Stimulated activated CD4-positive, alpha-beta T cell treated with anti-CD3 and anti-CD28 coated beads, Interleukin-2, amount 100 ng/mL, for 24 hours (primary cell): ENCODE measurements around the gene SPATA32.
A peak's percentile ranks its signal among the peaks of the same experiment; 100 is the strongest.

Experiments used
- DNase-seq, 2 donors: peaks; one replicate each; pipeline ENCODE4 v3.0.0-alpha.2; 2020

Gene SPATA32

DNA sequence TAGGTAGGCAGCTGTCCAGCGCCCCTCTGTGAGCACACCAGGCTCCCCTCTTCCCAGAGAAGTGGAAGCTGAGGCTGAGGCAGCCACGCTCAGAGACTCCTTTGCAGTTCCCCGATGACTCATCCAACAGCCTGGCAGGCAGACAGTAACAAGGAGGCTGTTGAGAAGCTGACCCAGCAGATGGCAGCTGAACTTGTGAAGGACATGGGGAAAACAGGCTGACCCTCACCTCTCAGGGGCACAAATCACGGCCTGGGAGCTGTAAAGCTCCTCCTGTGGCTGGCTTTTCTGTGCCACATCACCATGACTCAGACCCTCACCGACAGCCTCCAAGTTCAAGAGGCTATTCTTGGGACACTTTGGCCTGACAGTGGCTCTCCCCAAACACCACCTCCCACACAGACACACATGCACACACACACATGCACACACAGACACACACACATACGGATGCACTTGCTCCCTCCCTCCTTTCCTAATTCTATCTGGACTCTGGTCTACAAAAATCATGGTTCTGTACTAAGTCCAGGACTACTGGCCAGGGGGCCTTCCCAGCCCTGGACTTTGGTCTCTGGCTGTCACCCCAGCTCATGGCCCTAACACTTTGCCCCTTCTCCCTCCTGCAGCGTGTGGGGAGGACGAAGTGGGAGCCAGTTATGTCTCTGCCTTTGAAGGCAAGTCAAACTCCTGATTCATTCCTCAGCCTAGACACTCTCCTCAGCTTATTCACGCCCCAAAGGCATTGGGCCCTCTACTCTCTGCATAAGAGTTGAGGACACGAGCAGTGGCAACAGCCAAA lies 31.7 kb upstream of the SPATA32 start:
- DNase-seq = peak in 1 of 2 donors; percentile 36

DNA sequence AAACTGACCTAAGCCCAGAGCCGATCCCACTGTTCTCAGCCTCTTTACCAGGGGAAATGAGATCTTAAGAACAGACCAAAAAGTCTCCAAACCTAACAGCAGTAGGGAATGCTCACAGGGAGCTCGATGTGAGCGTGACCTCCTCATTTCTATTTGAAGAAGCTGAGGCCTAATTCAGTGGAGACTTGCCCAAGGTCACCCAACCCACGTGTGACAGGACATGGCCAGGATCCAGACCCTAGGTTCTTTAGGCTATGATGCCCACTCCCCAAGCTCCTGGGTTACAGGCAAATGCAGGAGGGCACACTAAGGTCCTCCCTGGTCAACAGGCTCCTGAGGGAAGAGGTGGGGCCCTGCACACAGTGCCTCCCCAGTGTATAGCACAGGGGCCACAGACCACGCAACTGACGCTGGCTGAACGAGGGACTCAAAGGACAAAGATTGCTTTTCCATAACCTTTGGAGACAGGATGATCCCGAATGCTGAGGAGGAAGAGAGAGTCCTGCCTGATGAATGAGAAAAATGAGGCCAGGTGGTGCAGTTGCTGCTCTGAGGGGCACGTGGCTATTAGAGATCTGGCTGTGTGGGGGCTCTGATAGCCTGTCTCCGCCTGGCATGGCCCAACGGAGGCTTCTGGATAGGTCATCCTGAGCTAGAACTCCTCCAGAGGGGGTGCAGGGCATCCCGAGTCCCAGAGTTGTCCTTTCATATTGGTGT lies 31.0 kb upstream of the SPATA32 start:
- no peak for DNase-seq

DNA sequence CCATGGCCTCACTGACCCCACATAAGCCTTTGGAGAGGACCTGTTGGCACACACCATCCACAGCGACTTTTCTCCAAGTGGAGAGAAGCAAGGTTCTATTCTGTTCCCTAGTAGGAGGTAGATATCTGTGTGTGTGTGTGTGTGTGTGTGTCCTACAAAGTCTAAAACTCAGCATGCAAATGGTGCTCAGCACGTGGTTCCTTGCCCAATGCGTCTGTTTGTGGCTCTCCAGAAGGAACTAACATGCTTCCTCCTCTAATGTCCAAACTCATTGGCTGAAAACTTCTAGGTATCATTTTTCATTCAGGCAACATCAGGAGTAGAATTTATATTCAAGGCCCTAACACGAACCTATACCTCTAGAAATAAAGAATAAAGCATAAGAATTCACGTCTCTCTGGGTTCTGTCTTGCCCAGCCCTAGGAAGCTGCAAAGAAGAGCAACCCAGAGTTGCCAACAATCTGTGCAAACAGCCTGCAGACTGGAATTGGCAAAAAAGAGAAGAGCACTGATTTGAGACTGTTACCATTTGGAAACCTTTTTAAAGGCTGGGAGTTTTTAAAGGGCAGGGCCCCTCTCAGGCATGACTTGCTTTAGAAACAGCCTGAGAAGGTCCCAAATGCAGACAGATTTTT lies 29.4 kb upstream of the SPATA32 start:
- DNase-seq = no peak

- no peak for DNase-seq
Observed at GRCh38 chr17:45290269-45290765, 28.4 kb upstream of the SPATA32 start.

- no peak for DNase-seq
Observed at GRCh38 chr17:45289301-45290268, 27.7 kb upstream of the SPATA32 start.

- no peak for DNase-seq
Observed at GRCh38 chr17:45288825-45289224, 26.9 kb upstream of the SPATA32 start.

GRCh38 chr17:45287526-45288500 lies 25.9 kb upstream of the SPATA32 start:
- DNase-seq = no peak

- no peak for DNase-seq
Observed at GRCh38 chr17:45286286-45286685, 24.4 kb upstream of the SPATA32 start.

DNA sequence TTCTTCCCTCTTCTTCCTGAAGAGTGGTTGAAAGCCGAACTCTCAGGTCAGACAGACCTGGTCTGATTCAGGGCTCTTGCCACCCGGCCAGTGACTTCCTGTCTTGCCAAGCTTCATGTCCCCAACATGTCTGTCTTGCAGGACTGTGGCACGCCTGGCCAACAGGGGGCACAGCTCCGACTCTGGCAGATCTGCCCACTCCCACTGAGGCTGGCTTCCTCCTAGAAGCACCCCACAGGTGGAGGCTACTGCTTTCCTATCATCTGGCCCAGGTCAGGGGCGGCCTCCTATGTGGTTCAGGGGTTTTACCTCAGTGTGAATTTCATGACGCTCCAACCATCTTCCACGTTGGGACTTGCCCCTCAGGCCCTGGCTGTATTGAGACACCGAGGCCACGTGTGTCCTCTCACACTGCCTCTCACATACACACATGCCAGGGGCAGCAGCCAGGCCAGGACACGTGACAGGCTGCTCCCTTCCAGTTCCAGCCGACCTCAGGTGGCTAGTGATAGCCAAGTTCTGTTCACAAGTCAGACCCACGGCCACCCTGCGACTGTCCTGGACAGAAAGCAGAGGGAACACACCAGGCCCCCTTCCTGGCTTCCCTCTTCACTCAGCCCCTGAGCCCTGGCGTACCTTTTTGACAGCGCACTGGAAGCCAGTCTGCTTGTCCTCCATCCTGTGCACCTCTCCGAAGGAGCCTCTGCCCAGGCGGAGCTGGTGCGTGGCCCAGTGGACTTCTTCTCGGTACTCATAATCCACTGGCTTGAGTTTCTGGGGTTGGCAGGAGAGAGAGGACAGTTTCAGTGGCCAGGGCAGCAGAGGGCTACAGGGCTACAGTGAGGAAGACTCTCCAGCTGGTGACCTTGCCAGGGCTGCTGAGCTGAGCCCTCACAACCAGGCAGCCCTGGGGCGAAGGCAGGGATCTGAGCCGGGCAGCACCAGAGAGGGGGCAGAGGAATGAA lies 22.6 kb upstream of the SPATA32 start:
- DNase-seq = peak; percentile 43 to 52

- DNase-seq = no peak
Observed at GRCh38 chr17:45283711-45284110, 21.8 kb upstream of the SPATA32 start.

DNA sequence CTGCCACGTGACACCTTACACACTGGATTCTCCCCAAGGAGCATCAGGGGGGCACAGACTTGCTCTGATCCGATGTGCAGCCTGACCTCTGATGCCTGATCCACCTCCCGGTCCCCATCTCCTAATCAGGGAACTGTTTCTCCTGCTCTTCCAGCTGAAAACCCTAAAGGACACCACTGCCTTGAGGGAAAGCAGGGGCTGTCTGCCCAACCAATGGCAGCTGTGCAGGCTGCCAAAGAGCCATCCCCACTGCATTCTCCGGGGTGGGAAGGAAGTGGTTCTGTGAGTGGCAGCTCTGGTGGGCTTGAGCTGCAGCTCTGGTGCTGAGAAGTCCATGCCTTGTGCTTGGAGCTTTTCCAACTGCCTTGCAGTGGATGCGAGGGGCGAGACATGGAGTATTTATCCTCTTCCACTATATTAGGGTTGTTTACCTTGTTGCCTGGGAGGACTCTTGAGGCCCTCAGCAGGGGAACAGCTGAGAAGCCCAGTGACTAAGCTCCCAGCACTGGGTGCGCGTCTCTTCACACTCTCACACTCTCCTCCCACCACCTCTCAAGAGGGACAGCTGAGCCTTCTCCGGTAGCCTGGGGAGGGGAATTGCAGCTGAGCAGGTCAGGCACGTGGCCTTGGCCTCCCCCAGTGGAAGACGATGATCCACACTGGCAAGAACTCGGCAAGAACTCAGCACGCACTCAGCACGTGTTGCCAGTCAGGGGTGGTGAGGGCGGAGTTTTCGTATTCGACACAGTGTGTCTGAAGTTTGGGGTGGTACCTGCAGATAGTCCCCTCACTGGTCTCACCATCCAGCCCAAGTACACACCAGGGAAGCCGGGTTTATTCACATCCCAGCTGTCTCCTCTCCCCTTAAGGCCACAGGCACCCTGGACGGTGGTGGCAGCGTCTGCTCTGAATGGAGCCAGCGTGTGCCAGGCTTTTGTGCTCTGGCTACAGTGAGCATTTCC lies 21.1 kb upstream of the SPATA32 start:
- DNase-seq = no peak

DNA sequence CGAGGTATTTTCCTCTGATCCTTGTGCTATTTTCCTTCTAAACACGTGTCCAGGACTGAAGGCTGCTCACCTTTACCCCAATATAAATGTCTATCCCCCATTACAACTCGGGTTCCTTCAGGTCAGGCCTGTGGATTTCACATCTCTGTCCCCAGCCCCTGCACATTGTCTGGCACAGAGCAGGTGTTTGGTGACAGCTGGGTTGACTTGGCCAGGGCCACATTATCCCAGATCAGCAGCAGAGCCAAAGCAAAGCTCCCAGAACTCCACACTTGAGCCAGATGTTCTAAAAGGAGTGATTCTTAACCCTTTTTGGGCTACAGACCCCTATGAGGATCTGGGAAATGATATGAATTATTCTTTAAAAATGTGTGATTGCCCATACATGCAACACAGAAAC lies 18.0 kb upstream of the SPATA32 start:
- DNase-seq = no peak

DNA sequence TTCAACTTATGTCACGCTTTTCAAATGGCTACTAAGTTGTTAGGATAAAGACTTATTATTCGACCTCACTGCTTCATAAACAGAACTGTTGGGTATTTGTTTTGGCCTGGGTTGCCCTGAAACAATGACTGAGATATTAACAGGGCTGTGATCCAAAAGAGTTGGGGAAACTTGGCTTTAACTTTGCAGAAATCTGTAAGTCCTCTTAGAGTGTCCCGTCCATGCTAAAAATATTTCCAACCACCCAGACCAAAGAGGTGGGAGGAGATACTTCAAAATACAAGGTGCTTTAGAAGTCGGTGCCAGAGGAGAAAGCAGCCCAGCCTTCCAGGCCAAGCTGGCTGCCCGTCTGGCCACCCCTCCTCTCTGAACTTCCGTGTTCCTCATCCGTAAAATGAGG lies 16.1 kb upstream of the SPATA32 start:
- no peak for DNase-seq

GRCh38 chr17:45277216-45277849 lies 15.4 kb upstream of the SPATA32 start:
- peak; percentile 93 for DNase-seq

DNA sequence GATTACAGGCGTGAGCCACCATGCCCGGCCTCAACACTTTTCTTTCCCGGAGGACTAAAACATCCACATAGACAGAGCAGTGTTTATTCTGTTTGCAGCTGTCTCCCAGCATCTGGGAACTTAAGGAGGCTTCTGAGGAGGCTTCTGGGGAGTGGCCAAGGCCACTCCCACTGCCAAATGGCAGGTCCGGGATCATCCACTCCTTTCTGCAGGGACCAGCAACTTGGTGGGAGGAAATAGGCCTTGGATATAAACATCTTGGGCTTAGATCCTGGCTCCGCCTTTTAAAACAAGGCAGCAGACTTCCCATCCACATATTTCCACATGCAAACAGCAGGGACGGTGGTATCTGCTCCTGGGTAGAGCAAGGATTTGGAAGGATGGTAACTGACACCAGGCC lies 14.1 kb upstream of the SPATA32 start:
- DNase-seq = no peak

- no peak for DNase-seq
Observed at GRCh38 chr17:45274033-45274432, 12.1 kb upstream of the SPATA32 start.

DNA sequence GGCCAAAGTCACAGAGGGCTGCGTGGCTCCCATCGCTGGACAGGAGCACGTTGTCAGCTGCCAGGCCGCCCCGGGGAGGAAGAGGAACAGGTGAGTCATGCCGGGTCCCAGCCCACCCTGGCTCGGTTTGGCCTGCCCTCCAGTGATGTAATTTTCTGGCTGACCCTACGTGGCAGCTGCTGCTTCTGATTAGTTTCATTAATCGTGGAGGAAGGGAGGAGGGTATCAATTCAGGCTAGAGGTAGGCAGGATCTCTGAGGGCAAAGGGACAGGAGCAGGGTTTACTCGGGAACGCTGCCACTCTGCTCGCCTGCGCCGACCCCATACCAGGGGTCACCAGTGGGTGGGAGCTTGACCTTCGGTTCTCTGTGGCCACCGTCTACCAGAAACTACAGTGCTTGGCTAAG lies 11.7 kb upstream of the SPATA32 start:
- DNase-seq = no peak

DNA sequence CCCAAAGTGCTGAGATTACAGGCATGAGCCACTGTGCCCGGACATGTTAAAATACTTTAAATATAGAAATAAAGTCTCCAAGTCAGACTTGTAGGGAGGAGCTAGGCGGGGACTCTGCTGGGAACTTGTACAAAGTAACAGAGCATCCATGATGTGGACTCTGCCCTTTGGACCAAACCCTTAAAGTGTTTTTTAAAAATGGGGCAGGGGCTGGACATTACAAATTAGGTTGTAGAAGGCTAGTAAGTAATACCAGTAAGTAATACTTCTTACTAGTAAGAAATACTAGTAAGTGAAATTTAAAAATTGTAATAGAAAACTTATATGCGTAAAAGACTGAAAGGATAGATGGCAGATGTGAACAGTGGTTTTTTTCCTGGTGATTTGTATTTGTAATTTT lies 9.7 kb upstream of the SPATA32 start:
- DNase-seq = no peak
